Measurements from ENCODE around the gene ELMO3.

Gene ELMO3

GRCh38 chr16:67193536-67193935, 5.4 kb upstream of the ELMO3 start:
- no peak for DNase-seq

- DNase-seq: no peak
Measured at GRCh38 chr16:67194260-67194659, 4.7 kb upstream of the ELMO3 start.

DNA sequence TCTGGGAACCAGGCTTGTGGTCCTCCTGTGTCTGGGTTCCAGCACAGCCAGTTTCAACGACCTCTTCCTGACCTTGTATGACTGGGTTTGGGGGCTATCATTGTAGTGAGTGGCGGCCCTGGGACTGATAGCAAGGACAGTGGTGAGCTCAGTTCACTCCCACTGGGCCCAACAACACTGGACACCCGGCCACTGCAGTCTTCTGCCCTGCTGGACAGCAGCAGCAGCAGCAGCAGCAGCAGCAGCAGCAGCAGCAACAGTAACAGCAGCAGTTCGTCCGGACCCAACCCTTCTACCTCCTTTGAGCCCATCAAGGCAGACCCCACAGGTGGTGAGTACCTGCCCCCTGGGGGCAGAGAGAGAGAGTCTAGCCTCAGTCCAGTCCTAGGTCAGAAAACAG, 3.3 kb upstream of the ELMO3 start:
- DNase-seq: no peak

DNA sequence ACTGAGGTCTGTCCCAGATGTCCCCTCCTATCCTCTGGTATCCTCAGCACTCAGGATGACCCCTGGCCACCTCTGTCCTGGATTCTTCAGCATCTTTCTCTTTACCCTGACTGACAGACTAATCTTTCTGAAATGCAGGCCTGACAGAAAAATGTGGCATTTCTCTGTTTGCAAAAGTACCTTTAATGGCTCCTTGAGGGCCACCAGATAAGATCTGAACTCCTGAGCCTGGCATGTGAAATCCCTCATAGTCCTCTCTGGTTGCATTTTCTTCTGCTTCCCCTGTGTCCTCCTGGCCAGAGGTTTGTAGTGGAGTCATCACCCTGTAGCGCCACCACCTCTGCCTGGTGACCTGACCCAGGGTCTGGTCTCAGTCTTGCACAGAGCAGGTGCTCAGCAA, 2.0 kb upstream of the ELMO3 start:
- no peak for DNase-seq

- no peak for DNase-seq
Measured at GRCh38 chr16:67197704-67198103, 1.2 kb upstream of the ELMO3 start.

DNA sequence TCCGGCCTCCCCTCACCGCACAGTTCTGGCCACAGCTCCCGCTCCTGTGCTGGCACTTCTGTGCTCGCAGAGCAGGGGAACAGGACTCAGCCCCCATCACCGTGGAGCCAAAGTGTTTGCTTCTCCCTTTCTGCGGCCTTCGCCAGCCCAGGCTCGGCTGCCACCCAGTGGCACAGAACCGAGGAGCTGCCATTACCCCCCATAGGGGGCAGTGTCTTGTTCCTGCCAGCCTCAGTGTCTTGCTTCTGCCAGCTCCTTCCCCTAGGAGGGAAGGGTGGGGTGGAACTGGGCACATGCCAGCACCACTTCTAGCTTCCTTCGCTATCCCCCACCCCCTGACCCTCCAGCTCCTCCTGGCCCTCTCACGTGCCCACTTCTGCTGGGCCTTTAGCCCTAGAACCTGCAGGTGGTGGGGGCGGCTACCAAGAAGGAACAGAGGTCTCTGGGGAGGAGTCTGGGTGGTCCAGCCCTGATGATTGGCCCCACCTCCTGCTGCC, 645 bp upstream of the ELMO3 start:
- DNase-seq: peak in 26 of 51 donors; percentile 4 to 54 (median 30)

GRCh38 chr16:67199808-67200198, 872 bp downstream of the ELMO3 start:
- DNase-seq: no peak

DNA sequence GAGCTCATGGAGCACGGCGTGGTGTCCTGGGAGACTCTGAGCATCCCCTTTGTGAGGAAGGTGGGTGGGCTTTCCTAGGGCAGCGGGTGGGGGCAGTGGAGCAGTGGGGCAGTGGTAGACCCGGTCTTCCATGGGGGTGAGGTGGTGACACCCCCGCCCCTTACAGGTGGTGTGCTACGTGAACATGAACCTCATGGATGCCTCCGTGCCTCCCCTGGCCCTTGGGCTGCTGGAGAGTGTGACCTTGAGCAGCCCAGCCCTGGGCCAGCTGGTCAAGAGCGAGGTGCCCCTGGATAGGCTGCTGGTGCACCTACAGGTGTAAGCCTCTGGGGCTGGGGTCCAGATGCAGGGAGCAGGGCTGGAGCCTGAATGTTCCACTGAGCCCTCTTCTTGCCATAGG, 1.6 kb downstream of the ELMO3 start:
- DNase-seq: no peak

- DNase-seq: no peak
Measured at GRCh38 chr16:67201411-67202345, 2.7 kb downstream of the ELMO3 start.

DNA sequence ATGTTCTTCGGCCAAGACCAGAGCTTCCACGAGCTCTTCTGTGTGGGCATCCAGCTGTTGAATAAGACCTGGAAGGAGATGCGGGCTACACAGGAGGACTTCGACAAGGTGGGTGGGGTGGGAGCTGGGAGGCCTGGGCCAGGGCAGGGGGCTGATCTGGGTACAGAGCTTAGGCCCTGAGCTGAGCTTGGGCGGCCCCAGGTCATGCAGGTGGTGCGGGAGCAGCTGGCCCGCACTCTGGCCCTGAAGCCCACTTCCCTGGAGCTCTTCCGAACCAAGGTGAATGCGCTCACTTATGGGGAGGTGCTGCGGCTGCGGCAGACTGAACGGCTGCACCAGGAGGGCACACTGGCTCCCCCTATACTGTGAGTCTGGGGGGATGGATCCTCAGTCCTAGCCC, 3.5 kb downstream of the ELMO3 start:
- no peak for DNase-seq

DNA sequence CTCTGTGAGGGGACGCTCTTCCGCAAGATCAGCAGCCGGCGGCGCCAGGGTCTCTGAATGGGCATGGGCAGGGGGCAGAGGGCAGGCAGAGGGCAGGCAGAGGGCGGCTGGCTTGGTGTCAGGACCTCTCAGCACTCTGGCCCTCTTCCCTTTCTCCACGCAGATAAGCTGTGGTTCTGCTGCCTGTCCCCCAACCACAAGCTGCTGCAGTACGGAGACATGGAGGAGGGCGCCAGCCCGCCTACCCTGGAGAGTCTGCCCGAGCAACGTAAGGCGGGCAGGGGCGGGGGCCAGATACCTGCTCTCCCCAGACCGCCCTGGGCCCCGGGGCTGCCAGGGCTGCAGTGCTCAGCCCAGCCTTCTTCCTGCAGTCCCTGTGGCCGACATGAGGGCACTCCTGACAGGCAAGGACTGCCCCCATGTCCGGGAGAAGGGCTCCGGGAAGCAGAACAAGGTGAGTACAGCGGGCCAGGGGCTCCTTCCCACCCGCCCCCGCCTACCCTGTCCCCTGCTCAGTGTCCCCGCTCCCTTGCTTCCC, 4.1 kb downstream of the ELMO3 start:
- no peak for DNase-seq

- no peak for DNase-seq
Measured at GRCh38 chr16:67204076-67204475, 5.1 kb downstream of the ELMO3 start.

DNA sequence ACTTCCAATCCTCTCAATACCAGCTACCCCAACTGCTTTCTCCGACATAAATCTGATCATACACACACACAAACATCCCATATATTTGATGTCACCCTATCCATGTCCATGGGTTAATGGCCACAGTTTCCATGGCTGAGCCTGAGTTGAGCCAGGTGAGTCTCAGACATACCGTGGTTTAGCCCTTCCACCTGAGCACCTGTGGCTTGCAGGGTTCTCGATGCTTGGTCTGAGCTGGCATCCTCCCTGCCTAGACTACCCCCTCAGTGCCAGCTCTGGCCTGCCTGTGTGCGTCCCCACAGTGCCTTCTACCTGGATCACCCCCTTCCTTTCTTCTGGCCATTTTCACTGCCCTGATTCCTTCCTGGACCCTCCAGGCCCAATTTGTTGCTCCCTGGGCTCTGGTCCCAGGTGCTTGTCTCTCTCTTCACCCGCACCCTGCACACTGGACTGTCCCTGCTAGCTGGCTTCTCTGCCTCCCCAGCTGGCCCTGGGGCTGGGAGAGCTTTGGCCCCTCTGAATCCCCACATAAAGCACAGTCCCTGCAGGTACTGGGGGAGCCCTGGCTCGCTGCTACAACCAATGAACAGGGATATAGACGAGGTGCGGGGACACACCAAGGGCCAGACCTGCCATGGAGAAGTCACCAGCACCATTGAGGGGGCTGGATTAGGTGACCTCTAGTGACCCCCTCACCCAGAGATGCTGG, 7.4 kb downstream of the ELMO3 start:
- DNase-seq: no peak

- DNase-seq: no peak
Measured at GRCh38 chr16:67206838-67207248, 7.9 kb downstream of the ELMO3 start.

- DNase-seq: no peak
Measured at GRCh38 chr16:67207249-67208091, 8.5 kb downstream of the ELMO3 start.

GRCh38 chr16:67208154-67208896, 9.4 kb downstream of the ELMO3 start:
- no peak for DNase-seq

DNA sequence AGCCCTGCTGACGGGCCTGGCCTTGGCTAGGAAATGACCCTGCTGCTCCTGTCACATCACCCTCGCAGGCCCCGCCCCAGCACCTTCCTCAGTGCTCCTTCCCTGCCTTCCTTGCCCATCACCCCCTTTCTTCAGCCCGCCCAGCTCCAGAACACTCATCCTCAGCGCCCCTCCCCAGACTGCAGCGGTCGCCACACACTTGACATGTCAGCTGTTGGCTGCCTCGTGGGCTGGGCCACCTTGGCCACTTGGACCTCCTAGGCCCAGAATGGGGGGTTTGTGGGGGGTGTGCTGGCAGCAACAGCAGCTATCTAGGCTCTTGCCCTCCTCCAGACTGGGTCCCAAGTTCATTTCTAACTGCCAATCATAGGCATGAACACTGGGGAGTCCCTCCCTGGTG, 10.6 kb downstream of the ELMO3 start:
- no peak for DNase-seq

GRCh38 chr16:67210069-67210937, 11.4 kb downstream of the ELMO3 start:
- no peak for DNase-seq

GRCh38 chr16:67211674-67212073, 12.7 kb downstream of the ELMO3 start:
- DNase-seq: no peak

DNA sequence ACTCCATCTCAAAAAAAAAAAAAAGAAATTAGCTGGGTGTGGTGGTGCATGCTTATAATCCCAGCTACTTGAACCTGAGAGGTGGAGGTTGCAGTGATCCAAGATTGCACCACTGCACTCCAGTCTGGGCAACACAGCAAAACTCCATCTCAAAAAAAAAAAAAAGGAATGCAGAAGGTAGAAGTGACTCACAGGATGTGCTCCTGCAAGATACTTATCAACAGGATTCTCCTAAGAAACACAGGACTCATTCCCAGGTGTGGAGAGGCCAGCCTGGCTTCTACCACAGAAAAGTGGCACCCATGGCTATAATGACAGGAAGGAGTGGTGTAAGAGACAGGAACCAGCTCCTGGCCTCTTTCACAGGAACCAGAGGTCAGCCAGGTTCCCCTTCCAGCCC, 13.8 kb downstream of the ELMO3 start:
- no peak for DNase-seq

Measured in hypothalamus (tissue), 51 donors.